SIG-M5 treated with dmso at 0.1 percent for 504 hours (cell line): ENCODE data around the gene RBM10.

Experiments
- DNase-seq: peaks from one replicate; lab custom pipeline; 2025; ENCODE audit not compliant: unreplicated experiment; lab: John Stamatoyannopoulos, UW

Gene RBM10

GRCh38 chrX:47174846-47175587 lies 30.0 kb downstream of the RBM10 start:
- DNase-seq: no peak

GRCh38 chrX:47175588-47175980 lies 30.6 kb downstream of the RBM10 start:
- no peak for DNase-seq

- no peak for DNase-seq
These were observed 31.2 kb downstream of the RBM10 start for GRCh38 chrX:47176101-47176740.

- no peak for DNase-seq
These were observed 32.1 kb downstream of the RBM10 start for GRCh38 chrX:47177079-47177478.

GRCh38 chrX:47178337-47178736 lies 33.3 kb downstream of the RBM10 start:
- DNase-seq: no peak

- no peak for DNase-seq
These were observed 34.4 kb downstream of the RBM10 start for GRCh38 chrX:47179221-47179927.

GRCh38 chrX:47179928-47180255 lies 34.9 kb downstream of the RBM10 start:
- DNase-seq: no peak

- no peak for DNase-seq
These were observed 35.3 kb downstream of the RBM10 start for GRCh38 chrX:47180346-47180745.

- DNase-seq: no peak
These were observed 36.3 kb downstream of the RBM10 start for GRCh38 chrX:47181301-47181700.

GRCh38 chrX:47182106-47182700 lies 37.2 kb downstream of the RBM10 start:
- no peak for DNase-seq

GRCh38 chrX:47184486-47184885 lies 39.5 kb downstream of the RBM10 start:
- no peak for DNase-seq

- no peak for DNase-seq
These were observed 40.2 kb downstream of the RBM10 start for GRCh38 chrX:47185241-47185640.

- no peak for DNase-seq
These were observed 41.2 kb downstream of the RBM10 start for GRCh38 chrX:47186096-47186740.

GRCh38 chrX:47187106-47187677 lies 42.2 kb downstream of the RBM10 start:
- no peak for DNase-seq

- no peak for DNase-seq
These were observed 44.9 kb downstream of the RBM10 start for GRCh38 chrX:47189906-47190305.

GRCh38 chrX:47190445-47191269 lies 45.6 kb downstream of the RBM10 start:
- DNase-seq: peak; percentile 86

GRCh38 chrX:47191331-47191730 lies 46.3 kb downstream of the RBM10 start:
- no peak for DNase-seq

GRCh38 chrX:47191806-47192401 lies 46.9 kb downstream of the RBM10 start:
- DNase-seq: peak; percentile 23

- peak; percentile 92 for DNase-seq
These were observed 48.6 kb downstream of the RBM10 start, which contains the start of gene UBA1 for GRCh38 chrX:47193475-47194193. TSS of gene UBA1 (plus strand) at chrX:47193829. CDS start at chrX:47198803, 4,974 bp downstream.
